Measurements from ENCODE around the gene CDC37.

- TF ChIP-seq CTCF (IDR thresholded peaks at IDR 0.05; ENCODE audit: poor library complexity) (no peak), EZH2 (IDR thresholded peaks at IDR 0.05; ENCODE audit: borderline replicate concordance) (no peak)
Measured at GRCh38 chr19:10404888-10405820, 1.8 kb upstream of the CDC37 start.
